Measurements from ENCODE around the gene MGAT5B.
A peak's percentile ranks its signal among the peaks of the same experiment; 100 is the strongest.

Gene MGAT5B

DNA sequence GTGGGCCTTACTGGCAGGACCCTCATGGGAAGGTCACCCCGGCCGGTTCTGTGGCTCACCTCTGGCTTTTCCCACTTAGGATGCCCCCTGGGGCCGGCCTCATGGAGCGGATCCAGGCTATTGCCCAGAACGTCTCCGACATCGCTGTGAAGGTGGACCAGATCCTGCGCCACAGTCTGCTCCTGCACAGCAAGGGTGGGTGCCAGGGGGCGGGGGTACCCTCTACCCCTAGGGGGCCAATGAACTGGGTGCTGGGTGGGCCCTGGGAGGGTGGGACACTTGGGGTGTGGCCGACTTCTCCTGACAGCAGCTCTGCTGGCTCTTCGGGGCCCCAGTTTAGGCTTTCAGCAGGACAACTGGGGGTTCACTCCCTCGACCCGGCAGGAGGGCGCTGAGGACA lies 34.3 kb downstream of the MGAT5B start:
- DNase-seq (ENCODE audit: low read depth in 1 of 2, low spot score in 1 of 2): no peak

GRCh38 chr17:76903631-76904030 lies 35.4 kb downstream of the MGAT5B start:
- DNase-seq (ENCODE audit: low read depth in 1 of 2, low spot score in 1 of 2): no peak

DNA sequence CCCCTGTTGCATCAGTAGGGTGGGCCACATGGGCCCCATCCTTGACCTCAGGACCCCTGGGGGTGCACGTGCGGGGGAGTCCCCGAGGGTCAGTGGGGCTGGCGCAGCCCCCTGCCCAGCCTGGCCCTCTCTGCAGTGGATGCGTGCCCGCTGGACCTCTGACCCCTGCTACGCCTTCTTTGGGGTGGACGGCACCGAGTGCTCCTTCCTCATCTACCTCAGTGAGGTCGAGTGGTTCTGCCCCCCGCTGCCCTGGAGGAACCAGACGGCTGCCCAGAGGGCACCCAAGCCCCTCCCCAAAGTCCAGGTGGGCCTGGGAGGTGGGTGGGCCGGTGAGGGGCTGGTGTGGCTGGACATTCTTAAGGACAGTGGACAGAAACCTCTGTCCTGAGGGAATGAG lies 35.9 kb downstream of the MGAT5B start:
- no peak for DNase-seq (ENCODE audit: low read depth in 1 of 2, low spot score in 1 of 2)

- DNase-seq (ENCODE audit: low read depth in 1 of 2, low spot score in 1 of 2): no peak
Observed at GRCh38 chr17:76905036-76905435, 36.8 kb downstream of the MGAT5B start.

DNA sequence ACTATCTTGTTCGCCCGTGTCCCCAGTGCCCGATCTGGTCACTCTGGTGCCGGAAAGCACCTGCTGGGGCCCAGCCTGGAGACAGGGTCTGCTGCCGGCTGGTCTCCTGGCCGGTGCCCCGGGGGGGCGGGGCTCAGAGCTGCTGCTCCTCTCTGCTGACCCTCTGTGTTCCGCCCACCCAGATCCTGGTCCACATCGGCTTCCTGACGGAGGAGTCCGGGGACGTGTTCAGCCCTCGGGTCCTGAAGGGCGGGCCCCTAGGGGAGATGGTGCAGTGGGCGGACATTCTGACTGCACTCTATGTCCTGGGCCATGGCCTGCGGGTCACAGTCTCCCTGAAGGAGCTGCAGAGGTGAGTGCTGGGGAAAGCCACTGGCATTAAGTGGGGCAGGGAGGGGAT lies 37.6 kb downstream of the MGAT5B start:
- no peak for DNase-seq (ENCODE audit: low read depth in 1 of 2, low spot score in 1 of 2)

DNA sequence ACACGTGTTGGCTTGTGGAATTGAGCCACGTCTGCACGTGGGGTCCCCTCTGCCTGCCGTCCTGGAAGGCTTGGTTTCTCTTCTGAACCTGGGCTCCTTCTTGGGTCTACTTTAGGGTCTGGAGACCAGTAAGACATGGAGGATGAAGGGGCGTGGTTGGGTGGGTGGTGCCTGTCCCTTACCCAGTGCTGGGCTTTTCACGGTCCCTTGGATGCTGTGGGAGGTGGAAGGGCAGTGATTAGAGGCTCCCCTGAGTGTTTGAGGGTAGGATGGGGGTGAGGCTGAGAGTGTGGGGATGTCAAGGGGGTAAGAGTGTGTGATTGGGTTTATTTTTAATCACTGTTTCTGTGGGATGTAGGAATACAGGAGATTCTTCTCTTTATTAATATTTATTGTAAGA lies 38.3 kb downstream of the MGAT5B start:
- DNase-seq (ENCODE audit: low read depth in 1 of 2, low spot score in 1 of 2): no peak

GRCh38 chr17:76907352-76907751 lies 39.1 kb downstream of the MGAT5B start:
- DNase-seq (ENCODE audit: low read depth in 1 of 2, low spot score in 1 of 2): no peak

DNA sequence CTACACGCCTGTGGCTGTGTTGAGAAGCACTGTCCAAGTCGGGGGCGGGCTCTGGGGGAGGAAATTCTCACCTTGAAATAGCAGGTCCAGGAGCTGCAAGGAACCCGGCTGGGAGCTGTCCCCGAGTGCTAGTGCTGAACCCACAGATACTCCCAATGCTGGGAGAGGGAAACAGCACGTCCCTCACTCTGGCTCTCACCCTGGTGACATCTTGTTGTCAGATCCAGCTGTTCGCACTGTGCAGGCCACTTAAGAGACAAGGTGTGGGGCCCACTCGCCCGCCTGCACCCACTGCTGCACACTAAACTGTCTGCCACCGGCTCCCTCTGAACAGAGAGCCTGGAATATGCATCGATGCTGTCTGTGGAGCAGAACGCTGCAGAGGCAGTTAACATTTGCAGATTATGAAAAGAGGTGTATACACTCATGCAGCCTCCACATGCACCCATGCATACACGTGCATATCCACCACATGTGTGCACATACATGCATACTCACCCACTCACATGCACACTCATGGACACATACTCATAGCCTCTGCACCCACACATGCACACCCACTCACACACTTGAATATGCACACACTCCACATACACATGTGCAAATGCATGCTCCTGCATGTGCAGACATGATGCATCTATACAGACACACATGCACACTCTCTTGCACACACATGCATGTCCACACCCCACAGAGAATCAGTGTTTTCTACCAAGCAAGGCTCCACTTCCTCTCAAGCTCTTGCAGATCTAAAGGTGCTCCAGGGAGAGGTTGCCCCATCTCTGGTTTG lies 42.0 kb downstream of the MGAT5B start:
- DNase-seq (ENCODE audit: low read depth in 1 of 2, low spot score in 1 of 2): peak in 1 of 2 donors; percentile 11

DNA sequence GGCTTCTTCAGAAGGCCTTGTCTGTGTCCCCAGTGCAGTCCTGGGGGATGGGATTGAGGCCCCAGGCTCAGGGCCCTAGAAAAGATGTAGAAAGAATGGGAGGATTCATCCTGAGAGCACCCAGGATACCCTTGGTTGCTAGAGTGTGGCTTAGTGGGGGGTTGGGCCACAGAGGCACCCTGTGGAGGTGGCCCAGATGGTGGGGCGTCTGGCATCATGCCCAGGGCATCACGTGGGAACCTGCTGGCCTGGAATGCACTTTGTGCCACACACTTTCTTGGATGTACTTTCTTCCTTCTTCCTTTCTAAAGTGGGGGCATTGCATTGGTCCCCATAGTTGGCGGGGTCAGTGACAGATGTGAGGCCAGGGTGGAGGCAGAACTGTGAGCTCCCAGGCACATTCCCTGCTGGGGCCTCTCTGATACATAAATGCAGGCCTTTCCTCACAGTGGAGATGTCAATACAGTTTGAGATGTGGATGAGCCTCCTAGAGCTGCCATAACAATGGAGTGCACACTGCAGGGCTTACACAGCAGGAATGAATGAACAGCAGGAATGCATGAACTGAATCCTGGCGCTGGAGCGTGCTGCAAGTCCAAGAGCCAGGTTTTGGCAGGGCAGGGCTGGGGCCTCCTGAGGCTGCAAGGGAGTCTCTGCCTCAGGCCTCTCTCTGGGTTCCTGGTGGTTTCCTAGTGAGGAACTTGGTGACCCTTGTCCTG lies 43.3 kb downstream of the MGAT5B start:
- no peak for DNase-seq (ENCODE audit: low read depth in 1 of 2, low spot score in 1 of 2)

DNA sequence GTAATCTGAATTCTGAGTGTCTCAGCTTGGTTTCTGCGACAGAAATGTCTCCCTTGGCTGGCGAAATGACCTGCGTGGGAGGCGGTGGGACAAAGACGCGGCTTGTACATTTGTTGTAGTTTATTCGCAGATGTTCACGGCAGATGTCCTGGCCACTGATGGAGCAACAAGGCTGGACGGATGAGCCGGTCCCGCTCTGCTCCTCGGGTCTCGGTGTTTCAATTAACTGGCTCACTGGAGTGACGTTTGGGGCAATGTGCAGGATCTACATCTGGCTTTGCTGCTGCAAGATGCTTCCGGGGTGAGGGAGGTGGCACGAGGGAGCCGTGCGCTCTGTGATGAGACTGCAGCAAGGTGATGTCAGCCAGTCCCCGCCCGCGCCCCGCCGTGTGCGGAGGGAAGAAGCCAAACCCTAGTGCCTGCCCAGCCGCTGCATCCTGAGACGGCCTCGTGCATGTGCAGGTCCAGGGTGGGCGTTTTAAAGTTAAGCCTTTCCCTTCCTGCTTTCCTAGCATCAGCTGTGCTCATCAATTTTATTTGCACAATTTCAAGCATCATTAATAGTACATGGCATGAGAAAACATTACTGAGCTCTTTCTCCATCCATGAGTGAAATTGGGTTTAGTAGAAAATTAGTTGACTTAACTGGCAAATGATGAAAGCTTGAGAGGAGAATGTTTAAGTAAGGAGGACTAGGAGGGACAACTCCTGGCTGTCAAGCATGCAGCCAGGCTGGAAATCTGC lies 44.4 kb downstream of the MGAT5B start:
- DNase-seq (ENCODE audit: low read depth in 1 of 2, low spot score in 1 of 2): no peak

- DNase-seq (ENCODE audit: low read depth in 1 of 2, low spot score in 1 of 2): no peak
Observed at GRCh38 chr17:76914937-76915336, 46.7 kb downstream of the MGAT5B start.

DNA sequence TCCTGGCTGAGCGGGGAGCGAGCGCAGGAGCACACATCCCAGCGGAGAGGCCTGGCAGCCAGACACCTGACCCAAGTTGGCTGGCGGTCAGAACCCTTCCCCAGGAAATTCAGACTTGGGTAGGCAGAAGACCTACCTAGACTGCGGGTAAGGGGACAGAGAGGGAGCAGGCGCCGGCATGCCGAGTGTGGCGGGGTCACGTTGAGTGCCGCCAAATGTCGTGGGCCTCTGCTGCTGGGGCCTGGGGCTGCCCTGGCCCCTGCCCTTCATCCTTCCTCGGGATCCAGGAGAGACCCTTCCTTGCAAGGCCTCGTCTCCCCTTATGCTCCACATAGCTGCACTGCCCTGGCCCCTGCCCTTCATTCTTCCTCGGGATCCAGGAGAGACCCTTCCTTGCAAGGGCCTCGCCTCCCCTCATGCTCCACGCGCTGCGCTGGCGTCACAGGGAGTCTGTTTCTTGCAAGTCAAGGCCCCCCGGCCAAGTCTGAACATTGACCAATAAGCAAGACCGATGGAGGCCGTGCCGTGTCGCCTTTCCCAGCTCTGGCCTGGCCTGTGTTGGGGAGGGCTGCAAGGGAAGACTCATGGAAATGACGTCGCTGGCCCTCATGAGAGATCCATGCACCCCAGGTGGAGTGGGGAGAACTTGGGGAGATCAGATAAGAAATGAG lies 47.8 kb downstream of the MGAT5B start:
- DNase-seq (ENCODE audit: low read depth in 1 of 2, low spot score in 1 of 2): no peak

- DNase-seq (ENCODE audit: low read depth in 1 of 2, low spot score in 1 of 2): no peak
Observed at GRCh38 chr17:76917829-76918228, 49.6 kb downstream of the MGAT5B start.

GRCh38 chr17:76918811-76919210 lies 50.6 kb downstream of the MGAT5B start:
- DNase-seq (ENCODE audit: low read depth in 1 of 2, low spot score in 1 of 2): no peak

DNA sequence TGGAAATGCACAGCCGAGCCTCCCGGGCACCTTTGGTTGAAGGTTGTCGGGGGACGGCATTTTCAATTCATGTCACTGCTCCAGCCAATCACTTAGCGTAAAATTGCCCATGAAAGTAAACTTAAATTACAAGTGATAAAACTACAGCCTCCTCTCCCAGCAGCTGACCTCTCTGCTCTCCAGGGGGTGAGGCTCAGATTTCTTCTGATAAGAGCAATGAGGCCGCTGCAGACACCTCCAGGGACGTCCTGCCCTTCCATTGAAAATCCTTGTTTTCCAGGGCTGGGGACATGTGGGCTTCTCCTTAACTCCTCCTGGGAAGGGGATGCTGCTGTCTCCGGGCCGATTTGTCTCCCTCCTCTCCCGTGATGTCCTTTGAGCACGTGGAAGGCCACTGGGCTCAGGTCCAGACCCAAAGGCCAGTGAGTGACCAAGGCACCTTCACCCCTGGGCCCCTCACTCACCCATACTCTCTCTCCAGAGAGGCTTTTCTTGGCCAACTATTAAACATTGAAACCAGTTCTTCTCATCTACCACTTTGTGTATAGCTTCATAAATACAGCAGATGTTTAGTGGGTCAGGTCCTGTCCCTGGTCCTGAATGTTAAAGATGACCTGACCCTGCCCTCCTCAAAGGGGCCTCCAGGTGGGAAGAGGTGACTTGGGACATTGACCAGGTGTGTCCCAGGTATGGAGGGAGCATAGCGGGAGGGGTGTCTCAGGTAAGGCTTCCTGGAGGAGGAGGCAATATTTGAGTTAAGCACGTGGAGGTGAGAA lies 52.3 kb downstream of the MGAT5B start:
- no peak for DNase-seq (ENCODE audit: low read depth in 1 of 2, low spot score in 1 of 2)

GRCh38 chr17:76921340-76922036 lies 53.3 kb downstream of the MGAT5B start:
- no peak for DNase-seq (ENCODE audit: low read depth in 1 of 2, low spot score in 1 of 2)

- no peak for DNase-seq (ENCODE audit: low read depth in 1 of 2, low spot score in 1 of 2)
Observed at GRCh38 chr17:76922084-76922483, 53.9 kb downstream of the MGAT5B start.

DNA sequence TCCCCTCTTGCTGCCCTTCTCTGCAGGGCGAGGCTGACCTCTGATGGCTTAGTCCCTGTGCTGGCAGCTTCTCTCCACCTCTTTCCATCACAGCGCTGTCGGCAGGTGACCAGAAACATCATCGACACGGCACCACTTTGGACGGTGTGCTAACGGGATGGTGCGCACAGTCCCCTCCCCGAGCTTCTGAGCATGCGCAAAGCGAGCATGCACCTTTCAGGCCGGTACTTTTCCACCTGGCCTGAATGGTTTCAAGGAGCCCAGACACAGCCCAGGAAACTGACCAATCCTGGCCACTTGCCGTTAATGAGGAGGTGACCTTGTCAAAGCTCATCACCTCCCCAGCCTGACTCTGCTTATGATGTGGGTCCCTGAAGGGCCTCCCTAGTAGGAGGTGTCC lies 54.8 kb downstream of the MGAT5B start:
- DNase-seq (ENCODE audit: low read depth in 1 of 2, low spot score in 1 of 2): no peak

DNA sequence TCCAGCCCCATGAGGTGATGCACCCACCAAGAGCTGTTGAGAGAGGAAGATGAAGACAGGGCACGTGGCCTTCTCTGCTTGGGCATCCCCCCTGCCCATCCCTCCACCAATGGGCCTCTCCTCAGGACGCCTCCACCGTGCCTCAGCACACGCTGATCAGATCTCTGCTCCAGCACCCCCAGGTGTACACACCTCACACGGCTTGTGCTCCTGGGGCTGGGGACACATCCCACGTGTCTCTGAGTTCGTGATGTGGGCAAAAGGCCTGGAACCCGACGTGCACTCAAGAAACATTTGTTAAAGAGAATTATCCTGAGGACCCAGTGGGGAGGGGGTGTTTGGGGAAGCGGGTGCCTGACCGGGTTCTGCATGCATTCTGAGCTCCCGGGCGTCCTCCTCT lies 55.3 kb downstream of the MGAT5B start:
- no peak for DNase-seq (ENCODE audit: low read depth in 1 of 2, low spot score in 1 of 2)

Measured in stimulated activated CD4-positive, alpha-beta T cell treated with anti-CD3 and anti-CD28 coated beads, Interleukin-15, amount 100 ng/mL, for 1 hour (primary cell).